NCI-H2081 treated with DMSO at 0.1 percent for 48 hours (cell line): ENCODE data around the gene OSBP2.

Experiments
- DNase-seq: peaks from one replicate; lab custom pipeline; 2025; lab: John Stamatoyannopoulos, UW

Gene OSBP2

DNA sequence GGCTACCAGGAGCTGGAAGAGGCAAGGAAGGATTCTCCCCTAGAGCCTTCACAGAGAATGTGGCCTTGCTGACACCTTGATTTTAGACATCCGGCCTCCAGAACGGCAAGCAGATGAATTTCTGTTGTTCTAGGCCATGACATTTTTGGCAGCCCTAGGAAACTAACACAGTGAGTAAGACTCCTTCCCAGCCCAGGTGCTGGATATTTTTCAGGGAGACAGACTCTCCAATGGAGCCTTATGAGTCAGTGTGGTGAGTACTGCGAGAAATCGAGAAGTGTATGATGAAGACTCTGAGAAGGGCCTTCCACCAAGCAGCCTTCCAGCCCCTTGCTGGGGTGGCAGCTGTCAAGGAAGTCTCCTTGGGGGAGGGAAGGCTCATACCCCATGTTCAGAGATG is 114.4 kb downstream of the OSBP2 start:
- DNase-seq = no peak

- DNase-seq = no peak
Observed at GRCh38 chr22:30810105-30810504, 115.4 kb downstream of the OSBP2 start.

DNA sequence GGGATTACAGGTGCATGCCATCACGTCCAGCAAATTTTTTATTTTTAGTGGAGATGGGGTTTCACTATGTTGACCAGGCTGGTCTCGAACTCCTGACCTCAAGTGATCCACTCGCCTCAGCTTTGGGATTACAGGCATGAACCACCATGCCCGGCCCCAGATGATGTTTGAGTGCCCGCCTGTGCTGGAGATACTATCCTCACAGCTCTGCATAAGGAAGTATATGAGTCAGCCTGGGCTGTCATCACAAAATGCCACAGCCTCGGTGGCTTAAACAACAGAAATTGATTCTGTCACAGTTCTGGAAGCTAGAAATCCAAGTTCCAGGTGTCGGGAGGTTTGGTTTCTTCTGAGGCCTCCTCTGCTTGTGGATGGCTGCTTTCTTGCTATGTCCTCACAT is 119.3 kb downstream of the OSBP2 start:
- no peak for DNase-seq

DNA sequence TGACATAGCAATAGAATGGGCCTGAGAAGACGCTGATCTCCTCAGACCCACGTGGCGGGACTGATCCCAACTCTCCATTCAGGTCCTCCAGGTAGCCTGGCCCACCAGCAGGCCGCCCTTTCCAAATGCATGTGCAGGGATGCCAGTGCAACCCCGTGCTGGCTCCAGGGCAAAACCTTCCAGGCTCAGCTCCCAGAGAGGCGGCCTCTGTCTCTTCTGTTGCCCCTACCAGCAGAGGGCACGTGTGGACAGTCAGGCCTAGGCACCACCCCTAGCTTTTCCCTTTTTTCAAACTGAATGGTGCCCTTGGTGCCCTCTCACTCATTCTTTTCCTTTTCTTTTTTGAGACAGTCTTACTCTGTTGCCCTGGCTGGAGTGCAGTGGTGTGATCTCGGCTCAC is 121.7 kb downstream of the OSBP2 start:
- DNase-seq = no peak

DNA sequence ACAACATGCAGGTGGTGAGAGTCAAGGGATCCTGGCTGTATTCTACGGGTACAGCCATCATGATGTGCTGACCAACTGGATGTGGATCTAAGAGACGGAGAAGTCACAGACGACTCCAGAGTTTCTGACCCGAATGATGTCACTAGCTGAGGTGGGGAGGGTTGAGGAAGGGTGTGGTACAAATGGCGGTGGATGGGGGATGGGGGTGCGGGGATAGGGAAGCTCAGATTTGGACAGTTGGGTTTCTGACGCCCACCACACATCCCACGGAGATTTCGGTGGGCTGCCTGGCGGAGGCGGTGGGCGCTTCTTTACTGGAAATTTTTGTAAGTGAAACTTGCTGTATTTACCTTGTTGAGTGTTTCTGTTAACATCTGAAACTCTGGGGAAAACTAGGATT is 126.7 kb downstream of the OSBP2 start:
- no peak for DNase-seq

DNA sequence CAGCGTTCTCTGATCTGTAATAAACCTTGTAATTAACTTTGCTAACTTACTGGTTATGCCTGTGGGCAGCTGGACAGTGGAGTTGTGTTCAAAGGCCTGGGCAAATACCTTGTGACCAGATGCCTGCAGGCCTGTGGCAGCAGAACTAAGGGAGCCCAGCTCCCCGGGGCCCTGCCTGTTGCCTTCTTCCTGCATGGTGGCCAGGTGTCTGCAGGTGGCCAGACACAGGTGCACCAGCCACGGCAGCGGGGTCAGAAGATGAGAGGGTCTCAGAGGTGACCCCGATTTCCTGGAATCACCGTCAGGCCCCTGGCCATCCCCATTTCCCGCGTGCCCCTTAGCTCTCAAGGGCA is 127.2 kb downstream of the OSBP2 start:
- no peak for DNase-seq

- no peak for DNase-seq
Observed at GRCh38 chr22:30822216-30823014, 127.7 kb downstream of the OSBP2 start.

DNA sequence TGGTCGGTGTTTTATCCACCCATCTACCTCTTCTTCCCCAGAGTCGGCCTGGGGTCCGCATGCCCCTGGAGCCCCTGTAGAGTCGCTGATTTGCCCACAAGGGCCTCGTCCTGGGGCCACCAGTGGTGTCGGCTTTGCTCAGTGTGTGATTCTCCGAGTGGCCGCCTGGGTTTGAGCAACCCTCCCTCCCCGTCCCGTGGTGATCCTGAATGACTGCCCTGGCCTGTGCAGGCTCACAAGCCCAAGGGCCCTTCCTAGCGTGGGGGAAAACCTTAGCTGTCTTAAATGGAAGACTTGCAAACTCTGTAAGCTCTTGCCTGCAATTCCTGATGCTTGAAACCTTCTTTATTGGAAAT is 128.3 kb downstream of the OSBP2 start:
- no peak for DNase-seq

- DNase-seq = no peak
Observed at GRCh38 chr22:30824096-30824495, 129.4 kb downstream of the OSBP2 start.

DNA sequence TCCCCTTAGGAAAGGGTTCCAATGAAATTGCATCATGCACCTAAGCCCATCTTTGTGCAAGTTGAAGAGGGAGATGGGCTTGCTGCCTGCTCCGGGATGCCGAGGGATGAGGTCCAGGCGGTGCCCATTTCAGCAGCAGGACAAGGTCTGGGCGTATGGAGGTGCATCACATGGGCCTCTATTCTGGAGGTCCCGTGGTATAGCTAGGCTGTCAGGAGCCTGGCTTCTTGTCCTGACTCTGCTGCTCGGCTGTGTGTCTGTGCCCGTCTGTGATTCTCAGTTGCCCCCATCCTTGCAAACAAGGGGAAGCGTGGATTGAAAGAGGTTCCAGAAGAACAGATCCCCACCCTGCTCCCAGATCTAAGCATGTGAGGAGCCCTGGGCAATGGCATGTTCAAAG is 130.0 kb downstream of the OSBP2 start:
- no peak for DNase-seq

DNA sequence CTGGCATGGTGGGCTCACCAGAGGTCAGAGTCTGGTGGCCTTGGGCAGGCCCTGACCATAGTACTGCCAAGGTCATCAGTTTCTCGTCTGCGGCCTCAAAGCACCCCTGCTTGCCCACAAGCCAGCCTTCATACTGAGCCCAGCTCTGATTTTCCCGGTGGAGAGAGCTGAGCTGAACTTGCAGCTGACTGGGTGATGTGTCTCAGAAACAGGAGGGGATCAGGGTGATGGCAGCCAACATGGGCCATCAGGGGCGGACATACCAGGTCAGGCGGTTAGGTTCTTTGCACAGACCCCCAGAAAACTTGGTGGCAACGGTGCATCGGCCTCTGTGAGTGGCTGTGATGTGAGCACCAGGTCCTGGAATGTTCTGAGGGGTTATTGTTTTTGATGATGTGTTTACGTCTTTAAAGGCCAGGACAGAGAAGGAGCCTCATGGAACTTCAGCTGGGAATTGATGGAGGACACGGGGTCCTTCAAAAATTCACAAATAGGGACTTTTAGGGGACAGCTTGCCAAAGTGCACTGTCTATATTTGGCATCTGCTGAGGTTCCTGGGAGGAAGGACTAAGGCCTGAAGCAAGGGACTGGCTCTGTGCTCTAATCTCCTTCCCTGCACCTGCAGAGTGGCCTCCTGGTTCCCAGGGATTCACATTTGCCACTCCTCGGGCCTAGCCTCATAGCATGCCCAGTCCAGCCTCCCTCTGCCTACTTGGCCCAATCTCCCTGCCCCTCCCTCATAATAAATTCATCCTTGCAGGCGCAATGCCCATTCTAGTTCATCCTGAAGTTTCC is 131.2 kb downstream of the OSBP2 start:
- DNase-seq = no peak

DNA sequence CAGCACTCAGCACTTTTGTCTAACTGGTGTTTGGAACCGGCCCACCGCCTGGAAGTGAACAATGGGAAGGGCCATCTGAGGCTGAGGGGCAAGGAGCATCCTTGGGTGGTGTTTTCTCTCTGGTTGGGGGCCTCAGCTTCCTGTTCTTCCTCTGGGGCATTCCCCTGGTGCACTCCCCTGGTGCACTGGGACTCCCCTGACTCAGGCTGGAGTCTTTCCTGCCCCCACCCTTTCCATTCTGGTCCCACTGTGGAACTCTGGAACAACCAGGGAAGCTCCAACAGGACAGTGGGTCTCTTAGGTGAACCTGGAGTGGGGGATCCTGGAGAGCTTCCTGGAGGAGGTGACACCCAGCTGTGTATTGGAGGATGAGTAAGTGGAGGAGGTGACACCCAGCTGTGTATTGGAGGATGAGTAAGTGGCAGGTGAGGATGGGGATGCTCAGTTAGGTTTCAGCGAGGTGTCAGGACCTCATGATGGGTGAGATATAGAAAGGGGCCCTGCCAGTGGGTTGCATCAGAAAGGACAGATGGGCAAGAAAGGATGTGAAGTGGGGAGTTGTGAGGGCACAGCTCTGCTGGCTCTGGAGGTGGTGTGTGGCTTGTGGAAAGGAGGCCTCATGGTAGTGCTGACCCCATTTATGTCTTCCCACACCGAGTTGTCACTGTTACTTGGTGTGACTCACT is 132.1 kb downstream of the OSBP2 start:
- DNase-seq = no peak

DNA sequence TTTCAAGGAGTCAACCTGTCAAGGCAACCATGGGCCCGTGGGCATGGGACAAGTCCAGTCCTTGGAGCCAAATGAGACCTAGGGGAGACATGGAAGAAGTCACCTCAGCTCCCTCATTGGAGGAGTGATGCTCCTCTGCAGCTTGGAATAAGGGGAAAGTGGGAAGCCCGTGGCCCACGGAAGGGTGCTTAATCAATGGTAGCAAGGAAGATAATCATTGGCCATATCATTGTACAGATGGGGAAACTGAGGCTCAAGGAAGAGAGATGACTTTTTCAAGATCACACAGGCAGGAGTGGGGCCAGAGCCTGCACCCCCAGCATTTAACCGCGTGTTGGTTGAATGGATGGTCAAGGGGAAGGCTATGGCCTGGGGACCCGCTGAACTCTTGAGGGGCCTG is 133.0 kb downstream of the OSBP2 start:
- DNase-seq = no peak

DNA sequence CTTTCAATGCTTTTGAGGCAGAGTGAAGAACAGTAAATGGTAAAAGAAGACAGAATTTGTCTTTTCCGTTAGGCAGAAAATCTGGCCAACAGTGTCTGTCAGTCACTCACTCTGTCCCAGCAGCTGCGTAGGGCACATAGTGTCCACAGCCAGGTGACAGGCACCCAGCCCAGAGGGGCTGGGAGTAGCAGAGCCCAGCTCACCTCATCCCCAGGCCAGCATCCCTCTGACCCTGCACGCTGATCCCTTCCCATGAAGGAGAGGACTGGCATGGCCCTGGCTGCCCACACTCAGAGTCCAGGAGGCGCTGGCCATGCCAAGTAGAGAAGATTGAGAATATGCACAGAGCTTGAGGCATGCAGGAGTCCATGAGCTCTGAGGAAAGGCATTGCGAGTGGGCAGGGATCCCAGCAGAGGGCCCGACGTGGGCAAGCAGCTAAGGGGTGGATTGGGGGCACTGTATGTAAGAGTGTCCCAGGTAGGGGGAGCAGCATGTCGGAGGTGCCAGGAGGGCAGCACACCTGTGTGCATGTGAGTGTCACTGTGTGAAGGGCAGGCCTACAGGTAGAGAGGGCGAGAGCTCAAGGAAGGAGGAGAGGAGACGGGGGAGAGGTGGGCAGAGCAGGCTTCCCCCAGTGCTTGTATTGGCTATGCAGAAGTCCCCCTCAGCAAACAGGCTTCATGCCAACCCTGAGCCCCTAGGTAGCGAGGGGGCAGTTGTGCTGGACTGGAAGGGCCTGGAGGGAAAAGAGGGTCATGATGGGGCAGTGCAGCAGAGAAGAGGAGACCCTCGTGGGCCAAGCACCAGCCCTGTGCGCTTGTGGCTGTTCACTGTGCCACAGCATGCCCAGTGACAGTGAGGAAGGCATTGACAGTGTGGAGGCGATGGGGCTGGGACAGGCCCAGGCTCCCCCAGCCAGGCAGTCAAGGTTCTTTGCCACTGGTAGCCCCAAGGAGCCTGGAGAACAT is 133.8 kb downstream of the OSBP2 start:
- no peak for DNase-seq

- no peak for DNase-seq
Observed at GRCh38 chr22:30829901-30830550, 135.4 kb downstream of the OSBP2 start.

GRCh38 chr22:30830907-30831306 is 136.2 kb downstream of the OSBP2 start:
- DNase-seq = no peak

GRCh38 chr22:30832407-30832987 is 137.8 kb downstream of the OSBP2 start:
- no peak for DNase-seq

- DNase-seq = no peak
Observed at GRCh38 chr22:30833322-30833721, 138.6 kb downstream of the OSBP2 start.

- no peak for DNase-seq
Observed at GRCh38 chr22:30837531-30837930, 142.9 kb downstream of the OSBP2 start.

DNA sequence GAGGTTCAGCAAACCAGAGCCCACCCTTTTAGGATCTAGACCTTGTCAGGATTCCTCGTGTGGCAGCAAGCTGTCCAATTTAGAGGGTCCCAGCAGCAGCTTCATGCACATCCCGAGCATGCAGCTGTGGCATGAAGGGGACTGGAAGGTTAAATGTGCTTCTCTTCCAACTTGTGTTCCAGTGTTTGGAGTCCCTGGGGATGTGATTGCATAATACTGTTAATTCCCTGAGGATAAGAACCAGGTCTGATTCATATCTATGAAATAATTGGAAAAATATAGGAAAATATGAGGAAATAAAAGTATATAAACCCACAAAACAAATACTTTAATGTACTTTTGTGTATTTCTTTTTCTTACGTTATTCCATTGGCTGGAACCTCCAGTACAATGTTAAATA is 143.4 kb downstream of the OSBP2 start:
- DNase-seq = no peak

DNA sequence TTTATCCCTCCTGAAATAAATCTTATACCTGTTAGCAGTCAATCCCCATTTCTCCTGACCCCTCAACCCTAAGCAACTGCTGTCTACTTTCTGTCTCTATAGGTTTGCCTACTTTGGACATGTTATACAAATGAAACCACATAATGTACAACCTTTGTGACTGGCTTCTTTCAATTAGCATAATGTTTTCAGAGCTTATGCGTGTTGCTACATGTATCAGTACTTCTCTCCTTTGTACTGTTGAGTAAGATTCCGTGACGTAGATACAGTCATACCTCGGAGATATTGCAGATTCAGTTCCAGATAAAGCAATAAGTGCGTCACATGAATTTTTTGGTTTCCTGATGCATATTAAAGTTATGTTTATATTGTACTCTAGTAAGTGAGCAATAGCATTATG is 146.6 kb downstream of the OSBP2 start:
- no peak for DNase-seq
